ENCODE data around the gene VSTM2A.
"Not testable (repeated sequence)": the region's sequence is repeated elsewhere in the genome, so short reads cannot be mapped to it uniquely, and the experiment has no call there.

The VSTM2A gene, protein sequence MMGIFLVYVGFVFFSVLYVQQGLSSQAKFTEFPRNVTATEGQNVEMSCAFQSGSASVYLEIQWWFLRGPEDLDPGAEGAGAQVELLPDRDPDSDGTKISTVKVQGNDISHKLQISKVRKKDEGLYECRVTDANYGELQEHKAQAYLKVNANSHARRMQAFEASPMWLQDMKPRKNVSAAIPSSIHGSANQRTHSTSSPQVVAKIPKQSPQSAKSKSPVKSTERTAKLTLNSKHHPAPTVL
- total RNA-seq = 0 reads per million in 2 experiments

- DNase-seq (ENCODE audit: low read depth) = no peak
Measured at GRCh38 chr7:54541669-54542625, at the start of gene VSTM2A. Gene VSTM2A (plus strand): TSS chr7:54542375. CDS start chr7:54542731, 356 bp downstream.

DNA sequence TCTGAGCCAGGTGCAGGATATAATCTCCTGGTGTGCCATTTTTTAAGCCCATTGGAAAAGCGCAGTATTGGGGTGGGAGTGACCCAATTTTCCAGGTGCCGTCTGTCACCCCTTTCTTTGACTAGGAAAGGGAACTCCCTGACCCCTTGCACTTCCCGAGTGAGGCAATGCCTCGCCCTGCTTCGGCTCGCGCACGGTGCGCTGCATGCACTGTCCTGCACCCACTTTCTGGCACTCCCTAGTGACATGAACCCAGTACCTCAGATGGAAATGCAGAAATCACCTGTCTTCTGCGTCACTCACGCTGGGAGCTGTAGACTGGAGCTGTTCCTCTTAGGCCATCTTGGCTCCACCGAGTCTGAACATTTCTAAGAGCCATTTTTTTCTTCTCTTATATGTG is 37.6 kb upstream of the VSTM2A start:
- not testable (repeated sequence) for DNase-seq (ENCODE audit: low read depth)

DNA sequence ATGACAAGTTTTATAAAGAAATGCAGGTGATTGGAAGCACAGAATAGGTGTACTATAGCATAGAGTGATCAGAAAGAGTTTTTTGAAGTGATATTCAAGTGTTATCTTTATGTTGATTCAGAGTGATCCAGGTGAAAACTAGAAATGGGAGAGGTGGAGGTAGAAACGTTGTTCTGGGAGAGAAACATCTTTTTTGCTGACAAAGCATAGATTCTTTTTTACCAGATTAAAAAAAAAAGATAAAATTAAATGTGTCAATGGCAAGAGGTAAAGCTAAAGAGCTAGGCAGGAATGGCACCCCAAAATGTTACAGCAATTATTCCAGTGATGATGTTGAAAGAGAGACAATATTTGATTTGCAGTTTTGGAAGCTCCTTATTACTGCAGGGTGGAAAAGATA is 12.6 kb upstream of the VSTM2A start:
- no peak for DNase-seq (ENCODE audit: low read depth)

GRCh38 chr7:54538122-54538521 is 4.1 kb upstream of the VSTM2A start:
- DNase-seq (ENCODE audit: low read depth) = no peak

DNA sequence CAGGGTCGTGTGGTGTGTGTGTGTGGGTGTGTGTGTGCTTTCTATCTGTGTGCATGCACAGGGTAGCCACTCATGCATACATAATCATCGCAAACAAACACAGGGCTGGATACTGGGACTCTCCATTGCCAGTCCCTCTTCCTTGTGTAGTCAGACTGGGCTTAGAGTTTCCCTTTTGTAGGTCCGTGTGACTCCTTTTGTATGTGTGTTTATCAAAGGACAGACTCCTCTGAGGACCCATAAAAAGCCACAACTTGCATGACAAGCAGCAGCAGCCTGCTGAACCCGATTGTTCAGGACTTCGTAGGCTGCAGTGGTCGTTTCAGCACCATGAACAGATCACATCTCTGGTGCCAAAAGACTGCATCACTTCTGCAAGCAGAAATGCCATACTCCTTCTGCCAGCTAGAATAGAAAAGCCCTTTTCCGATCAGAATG is 895 bp downstream of the VSTM2A start:
- DNase-seq (ENCODE audit: low read depth) = no peak

DNA sequence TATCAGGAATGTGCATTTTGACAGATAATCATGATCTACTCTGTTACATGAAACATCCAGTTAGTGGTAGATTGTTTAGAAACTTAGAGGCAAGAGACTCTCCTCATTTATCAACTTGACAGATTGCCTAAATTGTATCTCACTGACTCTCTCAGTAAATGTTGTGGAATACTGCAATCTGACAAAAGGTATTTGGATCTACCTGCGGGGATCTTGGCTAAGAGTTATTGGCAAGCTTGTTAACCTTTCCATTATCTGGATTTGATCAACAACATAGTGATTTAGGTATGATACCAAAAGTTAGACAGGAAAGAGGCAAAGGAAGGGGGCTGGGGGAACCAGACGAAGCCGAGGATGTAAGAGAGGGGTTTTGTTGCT is 2.0 kb downstream of the VSTM2A start:
- DNase-seq (ENCODE audit: low read depth) = no peak

DNA sequence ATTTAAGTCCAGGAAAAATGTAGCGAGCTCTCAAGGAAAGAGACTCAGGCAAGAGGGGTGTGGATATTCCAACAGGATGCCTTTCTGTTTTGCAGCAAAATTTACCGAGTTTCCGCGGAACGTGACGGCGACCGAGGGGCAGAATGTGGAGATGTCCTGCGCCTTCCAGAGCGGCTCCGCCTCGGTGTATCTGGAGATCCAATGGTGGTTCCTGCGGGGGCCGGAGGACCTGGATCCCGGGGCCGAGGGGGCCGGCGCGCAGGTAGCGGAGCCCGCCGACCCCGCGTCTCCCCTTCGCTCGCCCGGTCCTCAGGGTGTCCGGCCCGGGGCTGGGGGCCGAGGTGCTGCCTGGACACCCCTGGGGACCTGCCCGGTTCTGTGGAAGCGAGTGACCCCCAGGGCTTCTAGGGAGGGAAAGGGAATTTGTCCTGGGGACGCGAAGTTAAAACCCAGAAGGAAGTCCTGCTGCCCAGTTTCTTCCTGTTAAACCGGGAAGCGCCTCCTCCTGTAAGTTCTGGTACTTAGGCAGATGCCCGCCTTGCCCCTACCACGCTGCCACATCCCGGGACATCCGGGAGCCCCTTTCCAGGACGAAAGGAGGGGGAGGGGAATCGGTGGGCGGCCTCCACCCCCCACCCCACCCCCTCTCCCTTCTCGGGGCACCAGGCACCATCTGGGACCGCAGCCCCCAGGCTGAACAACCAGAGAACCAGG is 2.5 kb downstream of the VSTM2A start:
- no peak for DNase-seq (ENCODE audit: low read depth)

DNA sequence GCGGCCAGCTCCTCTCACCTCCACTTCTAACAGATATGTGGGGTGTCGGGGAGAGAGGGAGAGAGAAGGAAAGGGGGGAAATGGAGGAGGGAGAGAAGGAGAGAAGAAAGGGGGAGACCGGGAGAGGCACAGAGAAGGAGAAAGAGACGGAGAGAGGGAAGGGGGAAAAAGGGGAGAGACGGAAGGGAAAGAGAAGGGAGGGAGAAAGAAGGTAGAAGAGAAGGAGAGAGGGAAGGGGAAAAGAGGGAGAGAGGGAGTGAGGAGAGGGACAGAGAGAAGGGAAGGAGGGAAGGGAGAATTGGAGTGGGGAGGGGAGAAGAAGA is 3.0 kb downstream of the VSTM2A start:
- no peak for DNase-seq (ENCODE audit: low read depth)

DNA sequence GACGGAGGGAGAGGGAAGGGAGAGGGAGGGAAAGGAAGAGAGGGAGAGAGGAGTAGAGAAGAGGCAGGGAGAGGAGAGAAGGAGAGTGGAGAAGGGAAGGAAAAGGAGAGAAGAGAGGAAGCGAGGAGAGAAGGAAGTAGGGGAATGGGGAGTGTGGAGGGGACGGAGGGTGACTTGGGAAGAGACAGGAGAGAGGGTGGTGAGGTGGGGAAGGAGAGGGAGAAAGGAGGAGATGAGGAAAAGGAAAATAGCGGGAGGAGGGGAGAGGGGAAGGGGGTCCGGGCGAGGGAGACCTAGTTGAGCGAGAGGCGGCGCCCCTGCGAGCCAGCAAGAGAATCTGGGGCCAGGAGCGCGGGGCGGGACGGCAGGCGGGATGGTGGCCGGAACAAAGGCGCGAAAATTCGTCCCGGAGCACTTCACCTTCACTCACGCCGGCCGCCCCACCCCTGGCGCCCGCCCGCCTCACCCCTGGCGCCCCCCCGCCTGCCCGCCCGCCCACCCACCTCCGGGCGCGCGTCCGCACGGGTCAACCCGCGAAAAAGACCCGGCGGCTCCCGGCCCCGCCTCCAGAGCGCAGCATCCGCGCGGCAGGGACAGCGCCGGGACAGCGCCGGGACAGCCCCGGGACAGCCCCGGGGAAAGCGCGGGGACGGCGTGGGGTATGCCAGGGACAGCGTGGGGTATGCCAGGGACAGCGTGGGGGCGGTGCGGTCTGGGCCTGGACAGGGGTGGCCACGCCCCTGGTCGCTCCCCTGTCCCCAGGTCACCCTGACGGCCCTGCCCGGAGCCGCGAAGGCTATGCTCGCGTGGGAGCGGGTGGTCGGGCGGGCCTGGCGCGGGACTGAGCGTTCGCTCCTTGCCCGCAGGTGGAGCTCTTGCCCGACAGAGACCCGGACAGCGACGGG is 4.2 kb downstream of the VSTM2A start:
- DNase-seq (ENCODE audit: low read depth) = no peak

- no peak for DNase-seq (ENCODE audit: low read depth)
Measured at GRCh38 chr7:54546986-54547314, 4.8 kb downstream of the VSTM2A start.

DNA sequence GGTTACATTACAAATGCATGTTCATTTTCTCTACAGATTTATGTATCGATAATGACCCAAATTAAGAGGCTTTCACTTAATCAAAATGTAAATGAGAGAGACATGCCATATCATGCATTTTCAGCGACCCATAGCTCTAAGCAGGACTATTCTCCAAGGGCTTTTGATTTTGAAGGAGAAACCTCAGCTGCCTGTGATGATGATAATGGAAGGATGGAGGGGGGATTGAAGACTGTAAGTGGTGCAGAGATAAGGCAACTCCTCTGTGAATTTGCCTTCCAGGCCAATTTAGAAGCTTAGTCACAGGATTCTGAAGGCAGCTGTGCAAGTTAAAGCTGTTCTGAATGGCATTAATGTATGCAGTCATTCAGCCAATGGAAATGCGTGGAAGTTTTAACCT is 8.3 kb downstream of the VSTM2A start:
- no peak for DNase-seq (ENCODE audit: low read depth)

DNA sequence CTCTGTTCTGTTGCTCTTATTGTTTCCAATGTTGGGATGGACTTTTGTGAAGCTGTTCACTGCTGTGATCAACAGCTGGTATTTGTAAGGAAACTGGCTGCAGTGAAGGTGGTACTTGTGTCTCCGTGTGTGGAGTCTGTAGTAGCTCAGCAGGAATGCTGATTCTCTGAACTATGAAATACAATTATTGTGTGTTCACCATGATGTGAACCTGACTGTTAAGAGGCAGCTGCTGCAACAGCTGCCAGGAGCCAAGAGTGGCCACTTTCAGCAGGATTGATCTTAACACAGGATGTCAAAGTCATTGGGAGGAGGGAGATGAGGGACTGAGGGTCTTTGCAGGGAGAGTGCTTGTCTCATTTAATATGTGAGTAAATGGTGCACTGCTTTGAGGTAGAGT is 13.9 kb downstream of the VSTM2A start:
- DNase-seq (ENCODE audit: low read depth) = no peak

DNA sequence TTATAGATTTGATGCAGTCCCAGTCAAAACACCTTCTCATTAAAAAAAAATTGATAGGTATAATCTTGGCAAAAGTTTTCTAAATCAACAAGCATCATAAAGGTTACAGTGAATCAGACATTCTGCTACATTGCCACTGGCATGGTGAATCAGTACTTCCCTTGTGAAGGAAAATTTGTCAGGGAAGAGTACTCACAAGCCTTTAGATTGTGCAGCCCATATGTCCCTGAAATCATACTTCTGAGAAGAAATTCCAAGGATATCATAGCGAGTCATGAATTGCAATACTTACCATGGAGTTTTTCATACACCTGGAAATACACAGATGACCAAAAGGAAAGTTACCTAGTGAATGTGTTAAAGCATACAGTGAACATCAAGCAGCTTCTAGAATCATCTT is 17.2 kb downstream of the VSTM2A start:
- no peak for DNase-seq (ENCODE audit: low read depth)

DNA sequence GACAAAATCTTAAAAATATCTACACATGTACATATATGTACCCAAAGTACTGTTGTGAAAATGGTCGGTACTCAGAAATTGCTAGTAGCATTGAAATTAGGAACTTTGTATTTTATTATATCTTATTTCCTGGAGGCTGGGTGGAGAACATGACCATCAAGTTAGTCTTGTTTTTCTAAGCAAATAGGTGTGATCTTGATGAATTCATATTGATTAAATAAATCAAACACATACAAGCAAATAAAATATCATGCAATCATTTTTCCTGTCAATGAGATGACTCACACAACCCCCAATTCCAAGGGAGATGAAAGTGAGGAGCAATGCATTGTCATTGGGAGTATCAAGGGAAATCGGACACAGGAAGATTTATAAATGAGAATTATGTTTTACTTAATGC is 18.0 kb downstream of the VSTM2A start:
- DNase-seq (ENCODE audit: low read depth) = no peak

GRCh38 chr7:54560723-54561122 is 18.5 kb downstream of the VSTM2A start:
- DNase-seq (ENCODE audit: low read depth) = no peak

DNA sequence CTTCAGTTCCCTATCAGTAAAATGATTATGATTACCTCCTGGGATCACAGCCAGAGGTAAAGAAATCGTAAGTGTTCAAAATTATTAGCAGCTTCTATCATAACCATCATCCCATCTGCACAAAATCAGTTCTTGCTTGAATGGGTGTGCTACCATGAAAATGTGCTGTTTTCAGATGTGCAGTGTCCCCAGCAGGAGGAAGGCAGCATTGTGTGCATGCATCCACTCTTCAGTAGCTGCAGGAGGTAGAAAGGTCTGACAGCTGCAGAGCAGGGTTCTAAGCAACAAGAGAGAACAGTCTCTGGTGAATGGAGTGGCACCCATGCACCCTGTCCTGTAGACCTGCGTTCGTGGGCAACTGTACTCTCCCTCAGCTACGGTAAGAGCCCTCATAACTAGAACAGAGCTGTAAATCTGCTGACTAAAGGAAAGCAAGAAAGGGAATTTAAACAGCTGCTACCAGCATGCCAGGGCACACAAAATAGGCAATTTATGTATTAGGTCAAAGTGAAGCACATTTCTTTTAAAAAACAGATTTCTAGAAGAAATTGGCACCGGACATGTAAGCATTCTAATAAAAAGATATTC is 21.2 kb downstream of the VSTM2A start:
- DNase-seq (ENCODE audit: low read depth) = no peak

DNA sequence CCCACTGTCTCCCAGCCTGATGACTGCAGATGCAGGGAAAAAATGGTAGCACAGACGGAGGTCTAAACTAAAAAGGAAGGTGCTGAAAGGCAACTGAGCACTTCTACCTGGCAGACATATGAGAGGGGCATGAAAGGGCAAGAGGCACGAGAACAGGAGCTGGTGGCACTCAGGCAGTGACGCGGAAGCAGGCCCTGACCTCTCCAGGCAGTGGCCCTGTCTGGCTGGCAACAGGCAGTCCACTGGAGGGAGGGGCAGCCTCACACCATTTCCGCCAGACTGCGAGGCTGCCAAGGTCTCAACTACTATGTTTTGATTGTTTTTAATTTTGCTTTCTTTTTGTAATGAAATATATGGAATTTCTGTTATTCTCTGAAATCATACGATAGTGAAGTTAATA is 23.3 kb downstream of the VSTM2A start:
- DNase-seq (ENCODE audit: low read depth) = no peak

- DNase-seq (ENCODE audit: low read depth) = no peak
Measured at GRCh38 chr7:54581511-54581910, 39.3 kb downstream of the VSTM2A start.

- DNase-seq (ENCODE audit: low read depth) = no peak
Measured at GRCh38 chr7:54591404-54592386, 49.5 kb downstream of the VSTM2A start.

GRCh38 chr7:54596747-54597146 is 54.6 kb downstream of the VSTM2A start:
- DNase-seq (ENCODE audit: low read depth) = no peak

Data from T follicular helper cell (primary cell).